Kidney (tissue), 14 donors: Measurements from ENCODE around the gene CASKIN2. TPM values are rescaled to one million over a fixed set of nuclear protein-coding genes. Genes with fewer than 3 reads are reported as not detected.

Experiments used
- DNase-seq, 5 donors: peaks; one replicate each; pipeline ENCODE4 v3.0.0-alpha.2; 2013 to 2020
- FAIRE-seq: peaks from 2 replicates; lab custom pipeline; 2012; peaks lifted over from hg19 to GRCh38; lab: Jason Lieb, UNC
- H3K27ac ChIP-seq, 2 donors: one replicate each; pipeline ENCODE4 v1.7.0; 2013; ENCODE audit warnings: low read depth in 2 of 2, low read length in 2 of 2, inconsistent platforms in 1 of 2
- H3K27me3 ChIP-seq: one replicate; pipeline ENCODE4 v1.7.1; 2013; ENCODE audit warnings: low read length, inconsistent platforms; ENCODE audit not compliant: control insufficient read depth, insufficient read depth
- H3K36me3 ChIP-seq, 3 donors: one replicate each; pipeline versions ENCODE4 v1.7.0 to v1.7.1; 2013; ENCODE audit warnings: low read length in 3 of 3, control low read depth in 1 of 3, inconsistent platforms in 1 of 3; ENCODE audit not compliant: insufficient read depth in 3 of 3, control insufficient read depth in 2 of 3
- H3K4me1 ChIP-seq, 3 donors: one replicate each; pipeline versions ENCODE4 v1.7.0 to v1.7.1; 2013; ENCODE audit warnings: low read length in 3 of 3, inconsistent platforms in 1 of 3, low read depth in 1 of 3; ENCODE audit not compliant: control insufficient read depth in 2 of 3, insufficient read depth in 2 of 3
- H3K4me3 ChIP-seq, 3 donors: one replicate each; pipeline versions ENCODE4 v1.7.0 to v1.8.1; 2013; ENCODE audit warnings: low read length in 3 of 3, control low read depth in 1 of 3, inconsistent platforms in 1 of 3
- H3K9ac ChIP-seq, 3 donors: one replicate each; pipeline versions ENCODE4 v1.7.0 to v1.7.1; 2013; ENCODE audit warnings: low read length in 3 of 3, control low read depth in 1 of 3, inconsistent platforms in 1 of 3
- H3K9me3 ChIP-seq, 3 donors: one replicate each; pipeline versions ENCODE4 v1.7.0 to v1.7.1; 2013; ENCODE audit warnings: low read length in 3 of 3, control low read depth in 1 of 3, inconsistent platforms in 1 of 3; ENCODE audit not compliant: control insufficient read depth in 2 of 3, insufficient read depth in 1 of 3
- intact Hi-C: fragments of 100-400 bp; cut with DNase I; formaldehyde crosslinking; loops from one replicate; pipeline ENCODE4 v1.11.1; 2022
- polyA plus RNA-seq: library from polyadenylated mRNA; stranded (reverse); fragments of 350-450 nt; fragmentation: Illumina TruSeq; extraction: RNeasy Lipid Tissue Mini Kit (QIAGEN cat#74804); gene quantifications from one replicate; pipeline ENCODE4 v1.2.3, GENCODE V29; 2014; ENCODE audit warnings: low read depth, low replicate concordance; ENCODE audit not compliant: insufficient read depth
- total RNA-seq: library from RNA; stranded (reverse); fragmentation: NEBNext Ultra II Directional; extraction: Animal tissue kit (Norgen Biotek cat#: 25700); gene quantifications from one replicate; pipeline ENCODE4 v1.2.1, GENCODE V29; 2021
- TF ChIP-seq, protein P1 (sequence below): IDR thresholded peaks from 3 replicates; pipeline ENCODE4 v1.5.1; 2012; ENCODE audit warnings: mild to moderate bottlenecking, moderate library complexity, borderline replicate concordance; ENCODE audit not compliant: insufficient read depth; ENCODE audit errors: extremely low read depth
- donor health status: control.
- donor health status: control.
- donor health status: control.
- donor health status: control.
- donor health status: control.
- donor health status: DM: yes; HTN: yes; CAD: no.
- donor health status: Normal renal cell carcinoma (clear cell type).

CASKIN2 gene
- total and polyA plus RNA-seq, 2 donors from 2014 or later, result 25.0 to 98.6 TPM

DNA sequence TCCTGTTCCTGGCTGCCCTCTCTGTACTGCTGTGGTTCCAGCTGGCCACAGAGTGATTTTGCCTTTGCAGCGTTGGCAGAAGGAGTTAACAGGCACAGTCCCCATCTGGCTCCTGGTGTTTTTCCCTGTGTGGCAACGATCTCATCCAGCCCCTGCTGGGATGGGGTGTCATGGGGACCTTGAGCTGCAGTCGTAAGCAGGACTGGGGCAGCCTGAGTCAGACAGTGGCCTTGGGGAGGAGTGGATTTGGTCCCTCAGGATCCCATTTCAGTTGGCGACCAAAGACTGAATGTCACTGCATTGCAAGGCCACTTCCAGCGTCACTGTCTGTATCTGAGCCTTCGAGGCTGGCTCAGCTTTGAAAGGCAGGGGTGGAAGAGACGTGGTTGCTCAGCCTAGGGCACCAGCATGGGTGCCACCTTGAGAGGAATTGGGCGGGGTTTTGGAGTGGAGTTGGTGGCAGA is 47.0 kb downstream of the CASKIN2 start:
- TF ChIP-seq, protein P1, sequence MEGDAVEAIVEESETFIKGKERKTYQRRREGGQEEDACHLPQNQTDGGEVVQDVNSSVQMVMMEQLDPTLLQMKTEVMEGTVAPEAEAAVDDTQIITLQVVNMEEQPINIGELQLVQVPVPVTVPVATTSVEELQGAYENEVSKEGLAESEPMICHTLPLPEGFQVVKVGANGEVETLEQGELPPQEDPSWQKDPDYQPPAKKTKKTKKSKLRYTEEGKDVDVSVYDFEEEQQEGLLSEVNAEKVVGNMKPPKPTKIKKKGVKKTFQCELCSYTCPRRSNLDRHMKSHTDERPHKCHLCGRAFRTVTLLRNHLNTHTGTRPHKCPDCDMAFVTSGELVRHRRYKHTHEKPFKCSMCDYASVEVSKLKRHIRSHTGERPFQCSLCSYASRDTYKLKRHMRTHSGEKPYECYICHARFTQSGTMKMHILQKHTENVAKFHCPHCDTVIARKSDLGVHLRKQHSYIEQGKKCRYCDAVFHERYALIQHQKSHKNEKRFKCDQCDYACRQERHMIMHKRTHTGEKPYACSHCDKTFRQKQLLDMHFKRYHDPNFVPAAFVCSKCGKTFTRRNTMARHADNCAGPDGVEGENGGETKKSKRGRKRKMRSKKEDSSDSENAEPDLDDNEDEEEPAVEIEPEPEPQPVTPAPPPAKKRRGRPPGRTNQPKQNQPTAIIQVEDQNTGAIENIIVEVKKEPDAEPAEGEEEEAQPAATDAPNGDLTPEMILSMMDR, result no peak
- no peak overlapping the region for H3K27ac ChIP-seq
- H3K4me1 ChIP-seq, result peaks cover 0 to 4% (median 0%) of the 10 kb centered on the region in 3 donors
- H3K4me3 ChIP-seq, result no peak overlapping the region
- intact Hi-C loops, result no loop called here
- H3K27me3 ChIP-seq, result no peaks in the 10 kb centered on the region
- peaks cover 2 to 19% (median 5%) of the 10 kb centered on the region in 3 donors for H3K36me3 ChIP-seq
- no peaks in the 10 kb centered on the region for H3K9me3 ChIP-seq
- H3K9ac ChIP-seq, result peak overlapping the region in 1 of 3 donors; percentile 2
- FAIRE-seq (no peak), DNase-seq (no peak)

GRCh38 chr17:75465039-75465438 is 50.3 kb downstream of the CASKIN2 start:
- Histone ChIP-seq H3K27me3 (no peaks in the 10 kb centered on the region), H3K36me3 (no peaks in the 10 kb centered on the region), H3K9ac (no peak overlapping the region), H3K4me1 (peaks cover 0 to 3% (median 2%) of the 10 kb centered on the region in 3 donors), H3K9me3 (no peaks in the 10 kb centered on the region), H3K27ac (no peak overlapping the region), H3K4me3 (no peak overlapping the region)
- TF ChIP-seq, protein P1, result no peak
- DNase-seq (no peak), FAIRE-seq (no peak)
- intact Hi-C loops, result no loop called here

GRCh38 chr17:75463603-75464002 is 51.7 kb downstream of the CASKIN2 start:
- TF ChIP-seq, protein P1, result no peak
- DNase-seq, result no peak
- FAIRE-seq, result no peak
- H3K4me1 ChIP-seq, result peaks cover 0 to 12% (median 11%) of the 10 kb centered on the region in 3 donors
- no peak overlapping the region for H3K9ac ChIP-seq
- H3K4me3 ChIP-seq, result no peak overlapping the region
- intact Hi-C loops, result no loop called here
- H3K36me3 ChIP-seq, result no peaks in the 10 kb centered on the region
- H3K27me3 ChIP-seq, result no peaks in the 10 kb centered on the region
- H3K27ac ChIP-seq, result no peak overlapping the region
- H3K9me3 ChIP-seq, result no peaks in the 10 kb centered on the region

GRCh38 chr17:75460295-75460694 is 55.0 kb downstream of the CASKIN2 start:
- DNase-seq (no peak), FAIRE-seq (no peak)
- H3K9ac ChIP-seq, result no peak overlapping the region
- intact Hi-C loops, result no loop called here
- no peaks in the 10 kb centered on the region for H3K27me3 ChIP-seq
- H3K27ac ChIP-seq, result peak overlapping the region in 1 of 2 donors; percentile 71
- TF ChIP-seq, protein P1, result no peak
- no peak overlapping the region for H3K4me3 ChIP-seq
- H3K9me3 ChIP-seq, result no peaks in the 10 kb centered on the region
- H3K36me3 ChIP-seq, result no peaks in the 10 kb centered on the region
- H3K4me1 ChIP-seq, result peaks cover 2 to 23% (median 21%) of the 10 kb centered on the region in 3 donors
